Sigmoid colon (tissue), 4 donors: ENCODE results near the gene ARSI.

ENCODE experiments used
- POLR2A ChIP-seq, 2 donors: fragments of 450-650 bp; IDR thresholded peaks; one replicate each; pipeline ENCODE4 v1.6.1; 2016; ENCODE audit warnings: antibody characterized with exemption in 2 of 2, mild to moderate bottlenecking in 2 of 2, moderate library complexity in 2 of 2
- POLR2AphosphoS5 ChIP-seq, 4 donors: sonication (generic); formaldehyde crosslinking; IDR thresholded peaks; one replicate each; pipeline ENCODE4 v1.6.1; 2017; ENCODE audit warnings: antibody characterized with exemption in 4 of 4
- TF ChIP-seq, protein P1 (sequence below), 4 experiments: fragments of 450-650 bp in 3 of 4; fragments of 200-600 bp in 1 of 4; IDR thresholded peaks; one replicate each; pipeline ENCODE4 v1.5.1; 2016 to 2019; ENCODE audit warnings: antibody characterized with exemption in 4 of 4, mild to moderate bottlenecking in 3 of 4, moderate library complexity in 2 of 4

DNA sequence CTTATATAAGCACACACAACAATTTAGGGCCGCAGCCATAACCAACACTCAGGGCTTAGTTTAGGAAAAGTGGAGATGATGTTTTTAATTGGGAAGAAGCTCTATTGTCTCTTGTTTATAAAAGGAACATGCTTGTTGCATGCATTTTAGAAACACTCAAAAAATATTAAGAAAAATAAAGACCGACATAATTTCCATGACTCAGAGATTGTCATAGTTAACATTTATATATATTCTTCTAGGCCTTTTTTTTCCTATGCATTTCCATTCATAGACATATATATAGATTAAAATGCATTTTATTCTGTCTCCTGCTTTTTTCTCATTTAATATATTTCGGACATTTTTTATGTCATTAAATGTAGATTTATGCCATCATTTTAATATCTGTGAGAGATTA, 13.6 kb upstream of the ARSI start:
- TF ChIP-seq, protein P1, sequence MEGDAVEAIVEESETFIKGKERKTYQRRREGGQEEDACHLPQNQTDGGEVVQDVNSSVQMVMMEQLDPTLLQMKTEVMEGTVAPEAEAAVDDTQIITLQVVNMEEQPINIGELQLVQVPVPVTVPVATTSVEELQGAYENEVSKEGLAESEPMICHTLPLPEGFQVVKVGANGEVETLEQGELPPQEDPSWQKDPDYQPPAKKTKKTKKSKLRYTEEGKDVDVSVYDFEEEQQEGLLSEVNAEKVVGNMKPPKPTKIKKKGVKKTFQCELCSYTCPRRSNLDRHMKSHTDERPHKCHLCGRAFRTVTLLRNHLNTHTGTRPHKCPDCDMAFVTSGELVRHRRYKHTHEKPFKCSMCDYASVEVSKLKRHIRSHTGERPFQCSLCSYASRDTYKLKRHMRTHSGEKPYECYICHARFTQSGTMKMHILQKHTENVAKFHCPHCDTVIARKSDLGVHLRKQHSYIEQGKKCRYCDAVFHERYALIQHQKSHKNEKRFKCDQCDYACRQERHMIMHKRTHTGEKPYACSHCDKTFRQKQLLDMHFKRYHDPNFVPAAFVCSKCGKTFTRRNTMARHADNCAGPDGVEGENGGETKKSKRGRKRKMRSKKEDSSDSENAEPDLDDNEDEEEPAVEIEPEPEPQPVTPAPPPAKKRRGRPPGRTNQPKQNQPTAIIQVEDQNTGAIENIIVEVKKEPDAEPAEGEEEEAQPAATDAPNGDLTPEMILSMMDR (IDR thresholded peaks at IDR 0.05): no peak
- TF ChIP-seq POLR2AphosphoS5 (IDR thresholded peaks at IDR 0.05): no peak
- no peak for TF ChIP-seq POLR2A (IDR thresholded peaks at IDR 0.05)
